Spleen (tissue), 11 donors: Measurements from ENCODE around the gene ECM2. TPM values are rescaled to one million over a fixed set of nuclear protein-coding genes. Genes with fewer than 3 reads are reported as not detected.

ENCODE experiments used
- DNase-seq: peaks from one replicate; pipeline ENCODE4 v3.0.0-alpha.2; 2020
- H3K27ac ChIP-seq, 8 donors: fragments of 200-600 bp; sonication (generic) in 7 of 8; 1 replicate in 4 of 8; 2 replicates in 4 of 8; pipeline versions ENCODE4 v1.5.0 to v1.8.0; 2016 to 2021; ENCODE audit warnings: inconsistent platforms in 4 of 8, mild to moderate bottlenecking in 4 of 8, moderate library complexity in 1 of 8
- H3K27me3 ChIP-seq, 7 donors: fragments of 200-600 bp; sonication (generic) in 6 of 7; replicated peaks in 1 of 7; 1 replicate in 4 of 7; 2 replicates in 3 of 7; pipeline versions ENCODE4 v1.5.0 to v1.8.0; 2016 to 2021; ENCODE audit warnings: inconsistent platforms in 3 of 7, mild to moderate bottlenecking in 1 of 7
- H3K36me3 ChIP-seq, 6 donors: fragments of 200-600 bp; sonication (generic) in 5 of 6; 1 replicate in 4 of 6; 2 replicates in 2 of 6; pipeline versions ENCODE4 v1.5.0 to v1.8.0; 2016 to 2021; ENCODE audit warnings: inconsistent platforms in 2 of 6
- H3K4me1 ChIP-seq, 6 donors: fragments of 200-600 bp; sonication (generic) in 5 of 6; 1 replicate in 3 of 6; 2 replicates in 3 of 6; pipeline versions ENCODE4 v1.5.0 to v1.8.0; 2016 to 2021; ENCODE audit warnings: inconsistent platforms in 3 of 6
- H3K4me3 ChIP-seq, 8 donors: fragments of 200-600 bp; sonication (generic) in 7 of 8; 1 replicate in 4 of 8; 2 replicates in 4 of 8; pipeline versions ENCODE4 v1.5.0 to v1.8.0; 2016 to 2021; ENCODE audit warnings: inconsistent platforms in 4 of 8, mild to moderate bottlenecking in 4 of 8, moderate library complexity in 2 of 8
- H3K9me3 ChIP-seq, 8 donors: fragments of 200-600 bp; sonication (generic) in 7 of 8; 1 replicate in 4 of 8; 2 replicates in 4 of 8; pipeline versions ENCODE4 v1.5.0 to v1.8.0; 2016 to 2021; ENCODE audit warnings: inconsistent platforms in 4 of 8
- CTCF ChIP-seq, 11 experiments: fragments of 200-600 bp in 7 of 11; fragments of 450-650 bp in 4 of 11; sonication (generic) in 4 of 11; IDR thresholded peaks in 8 of 11; conservative IDR thresholded peaks in 3 of 11; 1 replicate in 7 of 11; 2 replicates in 4 of 11; pipeline versions ENCODE4 v1.4.0 to v1.8.0; 2016 to 2021; ENCODE audit warnings: antibody characterized with exemption in 11 of 11, inconsistent platforms in 4 of 11, mild to moderate bottlenecking in 1 of 11
- POLR2A ChIP-seq, 3 donors: fragments of 450-650 bp; IDR thresholded peaks; one replicate each; pipeline ENCODE4 v1.5.1; 2017; ENCODE audit warnings: antibody characterized with exemption in 3 of 3, mild to moderate bottlenecking in 1 of 3
- POLR2AphosphoS5 ChIP-seq, 3 donors: sonication (generic); formaldehyde crosslinking; IDR thresholded peaks; one replicate each; pipeline ENCODE4 v1.5.1; 2017; ENCODE audit warnings: antibody characterized with exemption in 3 of 3
- WGBS, 5 donors: extraction: QIAGEN DNeasy Blood & Tissue Kit in 3 of 5; methylation state at CpG; one replicate each; pipeline versions ENCODE4 v1.1.5 to v1.1.7; 2013 to 2018; 5-methylcytosine and 5-hydroxymethylcytosine counted together
- intact Hi-C: fragments of 100-400 bp; cut with DNase I; formaldehyde crosslinking; loops from one replicate; pipeline ENCODE4 v1.15.0; 2023; ENCODE audit warnings: low total_unique reads
- polyA plus RNA-seq, 3 donors: library from polyadenylated mRNA; stranded (reverse); fragments of 200-250 nt; gene quantifications; one replicate each; pipeline ENCODE4 v1.2.1, GENCODE V29; 2013
- total RNA-seq, 7 donors: library from RNA; depleted of rRNA in 3 of 7; stranded (reverse); fragments of >200 nt in 3 of 7; fragmentation: NEBNext Ultra II Directional in 4 of 7; extraction: Animal tissue kit (Norgen Biotek cat#: 25700) in 4 of 7; gene quantifications; one replicate each; pipeline versions ENCODE4 v1.1.0 to v1.2.1, GENCODE V29; 2016 to 2021
- donor health status: healthy with polysubstance abuse.
- donor health status: DM: no; HTN: no; CAD: no; lungs with moderate emphysema.
- donor health status: DM: no; HTN: no; CAD: no.
- donor health status: Bipolar disorder and iron deficiency.
- donor health status: healthy.
- donor health status: DM: no; HTN: no; CAD: no.
- donor health status: DM: yes; HTN: yes; CAD: no.

The ECM2 gene
- total and polyA plus RNA-seq, 10 donors: 0.22 to 1.7 (median 0.47) TPM; not detected in 2

- WGBS, 5 donors: 95 to 100% (median 100%) methylated on average over 1 of the region's 1 CpG
- intact Hi-C loops: no loop called here
- Histone ChIP-seq H3K9me3 (no peaks in the 10 kb centered on the region), H3K27me3 (no peaks in the 10 kb centered on the region), H3K27ac (no peak overlapping the region), H3K4me1 (no peaks in the 10 kb centered on the region), H3K36me3 (no peaks in the 10 kb centered on the region), H3K4me3 (no peak overlapping the region)
- DNase-seq: no peak
- TF ChIP-seq POLR2AphosphoS5 (IDR thresholded peaks at IDR 0.05) (no peak), CTCF (IDR thresholded peaks at IDR 0.05 in 8 of 11, conservative IDR thresholded peaks at IDR 0.05 in 3 of 11) (no peak), POLR2A (IDR thresholded peaks at IDR 0.05) (no peak)
Measured at GRCh38 chr9:92516521-92516920, 19.3 kb downstream of the ECM2 start.

GRCh38 chr9:92514635-92515034 lies 21.2 kb downstream of the ECM2 start:
- no peaks in the 10 kb centered on the region for H3K4me1 ChIP-seq
- H3K27me3 ChIP-seq: no peaks in the 10 kb centered on the region

GRCh38 chr9:92513349-92513748 lies 22.4 kb downstream of the ECM2 start:
- H3K27ac ChIP-seq: no peak overlapping the region
- no peak for TF ChIP-seq POLR2AphosphoS5 (IDR thresholded peaks at IDR 0.05)
- no peak for TF ChIP-seq CTCF (IDR thresholded peaks at IDR 0.05 in 8 of 11, conservative IDR thresholded peaks at IDR 0.05 in 3 of 11)
- TF ChIP-seq POLR2A (IDR thresholded peaks at IDR 0.05): no peak
- no peaks in the 10 kb centered on the region for H3K4me1 ChIP-seq
- DNase-seq: no peak
- 72 to 86% (median 78%) methylated on average over 3 of the region's 3 CpGs for WGBS, 5 donors
- no peak overlapping the region for H3K4me3 ChIP-seq
- H3K9me3 ChIP-seq: no peaks in the 10 kb centered on the region
- H3K27me3 ChIP-seq: no peaks in the 10 kb centered on the region
- intact Hi-C loops: no loop called here
- H3K36me3 ChIP-seq: no peaks in the 10 kb centered on the region

More at GRCh38 chr9:92514635-92515034, 21.2 kb downstream of the ECM2 start:
- H3K4me3 ChIP-seq: no peak overlapping the region
- H3K36me3 ChIP-seq: no peaks in the 10 kb centered on the region
- no peak overlapping the region for H3K27ac ChIP-seq
- TF ChIP-seq POLR2A (IDR thresholded peaks at IDR 0.05) (no peak), CTCF (IDR thresholded peaks at IDR 0.05 in 8 of 11, conservative IDR thresholded peaks at IDR 0.05 in 3 of 11) (no peak), POLR2AphosphoS5 (IDR thresholded peaks at IDR 0.05) (no peak)
- intact Hi-C loops: no loop called here
- no peaks in the 10 kb centered on the region for H3K9me3 ChIP-seq
- DNase-seq: no peak
- WGBS, 5 donors: 90 to 96% (median 94%) methylated on average over 10 of the region's 10 CpGs

GRCh38 chr9:92512622-92513021 lies 23.2 kb downstream of the ECM2 start:
- DNase-seq: no peak
- H3K27ac ChIP-seq: no peak overlapping the region
- H3K36me3 ChIP-seq: no peaks in the 10 kb centered on the region
- H3K4me3 ChIP-seq: no peak overlapping the region
- TF ChIP-seq CTCF (IDR thresholded peaks at IDR 0.05 in 8 of 11, conservative IDR thresholded peaks at IDR 0.05 in 3 of 11) (no peak), POLR2AphosphoS5 (IDR thresholded peaks at IDR 0.05) (no peak), POLR2A (IDR thresholded peaks at IDR 0.05) (no peak)
- no peaks in the 10 kb centered on the region for H3K4me1 ChIP-seq
- no peaks in the 10 kb centered on the region for H3K9me3 ChIP-seq
- 61 to 92% (median 76%) methylated on average over 3 of the region's 3 CpGs for WGBS, 5 donors
- intact Hi-C loops: no loop called here
- H3K27me3 ChIP-seq: no peaks in the 10 kb centered on the region
